Motor neuron (in vitro differentiated cells): ENCODE results near the gene PCDHGA8. TPM values are rescaled to one million over a fixed set of nuclear protein-coding genes. Genes with fewer than 3 reads are reported as not detected.
A peak's percentile ranks its signal among the peaks of the same experiment; 100 is the strongest.
"Not testable (repeated sequence)": the region's sequence is repeated elsewhere in the genome, so short reads cannot be mapped to it uniquely, and the experiment has no call there.

ENCODE experiments used
- ATAC-seq, 8 experiments: fragments of 200-7000 bp; cut with Tn5 transposase; replicated peaks in 6 of 8; 2 replicates each; pipeline ENCODE4 v1.8.0; 2021; ENCODE audit warnings: mild to moderate bottlenecking in 8 of 8, moderate library complexity in 8 of 8
- H3K27ac ChIP-seq, 2 donors: fragments of 250-450 bp; sonication (Bioruptor Pico); 2 replicates each; pipeline ENCODE4 v1.9.0; 2021; ENCODE audit warnings: antibody characterized with exemption in 2 of 2, mild to moderate bottlenecking in 2 of 2, moderate library complexity in 1 of 2
- H3K4me1 ChIP-seq, 2 donors: fragments of 250-450 bp; sonication (Bioruptor Pico); replicated peaks in 1 of 2; 2 replicates each; pipeline ENCODE4 v1.6.1; 2021; ENCODE audit warnings: antibody characterized with exemption in 2 of 2, mild to moderate bottlenecking in 2 of 2, moderate library complexity in 1 of 2
- H3K4me3 ChIP-seq, 5 donors: fragments of 250-450 bp; sonication (Bioruptor Pico); 2 replicates each; pipeline ENCODE4 v1.9.0; 2021; ENCODE audit warnings: antibody characterized with exemption in 5 of 5, mild to moderate bottlenecking in 5 of 5, moderate library complexity in 4 of 5
- WGBS, 10 experiments: fragments of 450-650 bp; shearing (Covaris generic); methylation state at CpG; one replicate each; pipeline ENCODE4 v1.0.0; 2022; 5-methylcytosine and 5-hydroxymethylcytosine counted together
- in situ Hi-C, 9 experiments: fragments of 400-800 bp; cut with MboI; loops; one replicate each; pipeline ENCODE4 v1.15.0; 2021; ENCODE audit warnings: low sequenced_read_pairs in 9 of 9, low pct_unique_long_range_greater_than_20kb in 2 of 9; ENCODE audit not compliant: unreplicated experiment in 9 of 9
- total RNA-seq, 8 experiments: library from RNA; unstranded; fragments of 300-600 nt; gene quantifications; 2 replicates each; pipeline versions ENCODE4 v1.2.3 to v1.2.4, GENCODE V29; 2022

PCDHGA8 gene
- total RNA-seq, 8 experiments from 2014 or later: 0.11 to 5.7 (median 0.57) TPM

GRCh38 chr5:141399555-141400258, 7.3 kb downstream of the PCDHGA8 start:
- whole genome bisulfite sequencing, 10 experiments: 20 to 100% (median 92%) methylated on average over 2 to 31 of the region's 61 CpGs; no CpG with 5 or more reads in 3 of the 10 experiments
- Histone ChIP-seq H3K27ac (no peak overlapping the region), H3K4me3 (no peak overlapping the region), H3K4me1 (no peaks in the 10 kb centered on the region)
- no peak for ATAC-seq
- in situ Hi-C loops: loop anchor here in 6 of 9 experiments (10.0 to 25.0 kb wide), 3 partner anchors 125 to 163 kb away; no protein-coding TSS in a partner anchor

DNA sequence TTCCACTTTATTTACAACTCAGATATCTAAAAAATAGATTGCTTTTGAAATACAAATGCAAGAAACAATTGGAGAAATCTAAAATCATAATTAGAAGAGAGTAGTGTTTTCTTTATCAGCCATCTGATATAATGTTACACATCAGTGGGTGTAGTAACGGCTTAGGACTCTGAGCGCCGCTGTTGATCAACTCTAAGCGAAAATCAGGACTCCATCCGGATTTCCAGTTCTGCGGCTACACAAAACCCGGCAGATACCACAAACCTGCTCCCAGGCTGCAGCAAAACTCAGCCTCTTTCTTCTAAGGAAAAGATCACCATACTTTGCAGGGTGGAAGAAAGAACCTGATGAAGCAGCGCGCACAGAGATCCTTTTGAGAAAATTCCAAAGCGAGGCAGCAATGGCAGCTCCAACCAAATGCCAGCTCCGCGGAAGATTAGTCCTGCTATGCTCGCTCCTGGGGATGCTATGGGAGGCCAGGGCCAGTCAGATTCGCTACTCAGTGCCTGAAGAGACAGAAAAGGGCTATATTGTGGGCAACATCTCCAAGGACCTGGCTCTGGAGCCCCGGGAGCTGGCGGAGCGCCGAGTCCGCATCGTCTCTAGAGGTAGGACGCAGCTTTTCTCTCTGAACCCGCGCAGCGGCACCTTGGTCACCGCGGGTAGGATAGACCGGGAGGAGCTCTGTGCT, 10.3 kb downstream of the PCDHGA8 start, which contains the start of gene PCDHGA9:
PCDHGA9 (plus strand) TSS at position 226 of the 691 bp plus-strand sequence; CDS start at position 401, 175 bp downstream.
- no peak within 1 kb of the TSS for H3K4me3 ChIP-seq
- H3K27ac ChIP-seq: no peak within 1 kb of the TSS
- ATAC-seq: peak in 2 of 8 experiments; percentile 68 to 88
- no peaks in the 10 kb centered on the region for H3K4me1 ChIP-seq
- in situ Hi-C loops: loop anchor here in 6 of 9 experiments (10.0 to 25.0 kb wide), 3 partner anchors 122 to 160 kb away; no protein-coding TSS in a partner anchor
- WGBS, 10 experiments: 13 to 95% (median 80%) methylated on average over 3 to 26 of the region's 27 CpGs; no CpG with 5 or more reads in 1 of the 10 experiments

DNA sequence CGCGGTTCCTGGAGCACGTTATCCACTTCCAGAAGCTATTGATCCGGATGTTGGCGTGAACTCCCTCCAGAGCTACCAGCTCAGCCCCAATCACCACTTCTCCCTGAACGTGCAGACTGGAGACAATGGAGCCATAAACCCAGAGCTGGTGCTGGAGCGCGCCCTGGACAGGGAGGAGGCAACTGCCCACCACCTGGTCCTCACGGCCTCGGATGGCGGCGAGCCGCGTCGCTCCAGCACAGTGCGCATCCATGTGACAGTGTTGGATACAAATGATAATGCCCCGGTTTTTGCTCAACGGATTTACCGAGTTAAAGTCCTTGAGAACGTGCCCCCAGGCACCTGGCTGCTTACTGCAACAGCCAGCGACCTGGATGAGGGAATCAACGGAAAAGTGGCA, 11.0 kb downstream of the PCDHGA8 start:
- no peak overlapping the region for H3K27ac ChIP-seq
- 28 to 100% (median 90%) methylated on average over 1 to 21 of the region's 22 CpGs; no CpG with 5 or more reads in 1 of the 10 experiments for WGBS, 10 experiments
- in situ Hi-C loops: loop anchor here in 6 of 9 experiments (10.0 to 25.0 kb wide), 3 partner anchors 121 to 159 kb away; no protein-coding TSS in a partner anchor
- no peak for ATAC-seq
- no peak overlapping the region for H3K4me3 ChIP-seq
- no peaks in the 10 kb centered on the region for H3K4me1 ChIP-seq

DNA sequence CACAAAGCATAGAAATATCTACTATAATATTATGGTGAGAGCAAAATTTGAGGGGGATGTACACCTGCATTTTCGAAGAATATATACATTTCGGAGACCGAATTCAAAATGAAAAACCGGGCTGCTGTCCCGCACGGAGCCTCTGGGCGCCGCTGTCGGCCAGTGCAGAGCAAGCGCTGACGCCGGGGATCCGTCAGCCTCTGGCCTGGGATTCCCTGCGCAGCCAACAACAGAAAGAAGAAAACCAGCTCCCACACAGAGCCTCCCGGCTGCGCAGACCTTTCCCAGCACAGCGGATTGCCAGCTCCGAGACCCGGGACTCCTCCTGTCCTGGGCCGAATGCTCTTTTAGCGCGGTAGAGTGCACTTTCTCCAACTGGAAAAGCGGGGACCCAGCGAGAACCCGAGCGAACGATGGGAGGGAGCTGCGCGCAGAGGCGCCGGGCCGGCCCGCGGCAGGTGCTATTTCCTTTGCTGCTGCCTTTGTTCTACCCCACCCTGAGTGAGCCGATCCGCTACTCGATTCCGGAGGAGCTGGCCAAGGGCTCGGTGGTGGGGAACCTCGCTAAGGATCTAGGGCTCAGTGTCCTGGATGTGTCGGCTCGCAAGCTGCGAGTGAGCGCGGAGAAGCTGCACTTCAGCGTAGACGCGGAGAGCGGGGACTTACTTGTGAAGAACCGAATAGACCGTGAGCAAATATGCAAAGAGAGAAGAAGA, 15.5 kb downstream of the PCDHGA8 start, which contains the start of gene PCDHGB6:
PCDHGB6 (plus strand) TSS at position 232 of the 716 bp plus-strand sequence; CDS start at position 414, 182 bp downstream.
- peak within 1 kb of the TSS; percentile 45 to 92 (median 69) for H3K4me3 ChIP-seq
- in situ Hi-C loops: loop anchor here in 6 of 9 experiments (10.0 to 25.0 kb wide), 3 partner anchors 117 to 154 kb away; no protein-coding TSS in a partner anchor
- WGBS, 10 experiments: 10 to 60% (median 22%) methylated on average over 1 to 23 of the region's 51 CpGs; no CpG with 5 or more reads in 3 of the 10 experiments
- H3K27ac ChIP-seq: peak within 1 kb of the TSS; percentile 90 to 94
- ATAC-seq: peak in 7 of 8 experiments; percentile 37 to 100 (median 98)
- peaks cover 11 to 15% of the 10 kb centered on the region in 2 donors for H3K4me1 ChIP-seq

DNA sequence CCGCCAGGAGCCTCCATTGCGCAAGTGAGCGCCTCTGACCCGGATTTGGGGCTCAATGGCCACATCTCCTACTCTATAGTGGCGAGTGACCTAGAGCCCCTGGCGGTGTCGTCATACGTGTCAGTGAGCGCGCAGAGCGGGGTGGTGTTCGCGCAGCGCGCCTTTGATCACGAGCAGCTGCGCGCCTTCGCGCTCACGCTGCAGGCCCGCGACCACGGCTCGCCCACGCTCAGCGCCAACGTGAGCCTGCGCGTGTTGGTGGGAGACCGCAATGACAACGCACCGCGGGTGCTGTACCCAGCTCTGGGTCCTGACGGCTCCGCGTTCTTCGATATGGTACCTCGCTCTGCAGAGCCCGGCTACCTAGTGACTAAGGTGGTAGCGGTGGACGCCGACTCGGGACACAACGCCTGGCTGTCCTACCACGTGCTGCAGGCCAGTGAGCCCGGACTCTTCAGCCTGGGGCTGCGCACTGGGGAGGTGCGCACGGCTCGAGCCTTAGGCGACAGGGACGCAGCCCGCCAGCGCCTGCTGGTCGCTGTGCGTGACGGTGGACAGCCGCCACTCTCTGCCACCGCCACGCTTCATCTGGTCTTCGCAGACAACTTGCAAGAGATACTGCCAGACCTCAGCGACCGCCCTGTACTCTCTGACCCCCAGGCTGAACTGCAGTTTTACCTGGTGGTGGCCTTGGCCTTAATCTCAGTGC, 17.3 kb downstream of the PCDHGA8 start:
- Histone ChIP-seq H3K4me3 (peak overlapping the region in 3 of 5 donors; percentile 11 to 72 (median 45)), H3K4me1 (peaks cover 11 to 15% of the 10 kb centered on the region in 2 donors), H3K27ac (no peak overlapping the region)
- no peak for ATAC-seq
- 0 to 100% (median 94%) methylated on average over 1 to 27 of the region's 64 CpGs; no CpG with 5 or more reads in 3 of the 10 experiments for WGBS, 10 experiments
- in situ Hi-C loops: loop anchor here in 7 of 9 experiments (10.0 to 25.0 kb wide), 4 partner anchors 115 to 155 kb away; no protein-coding TSS in a partner anchor

DNA sequence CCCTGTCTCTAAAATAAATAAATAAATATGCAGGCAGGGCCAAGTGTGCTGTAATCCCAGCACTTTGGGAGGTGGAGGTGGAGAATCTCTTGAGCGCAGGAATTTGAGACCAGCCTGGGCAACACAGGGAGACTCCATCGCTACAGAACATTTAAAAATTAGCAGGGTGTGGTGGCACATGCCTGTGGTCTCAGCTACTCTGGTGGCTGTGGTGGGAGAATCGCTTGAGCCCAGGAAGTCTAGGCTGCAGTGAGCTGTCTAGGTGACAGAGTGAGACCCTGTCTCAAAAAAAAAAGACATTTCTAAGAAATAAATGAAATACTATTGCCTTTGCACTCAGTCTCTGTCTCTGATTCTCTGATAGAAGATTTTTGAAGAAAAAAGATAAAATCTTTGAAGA, 19.1 kb downstream of the PCDHGA8 start:
- H3K4me3 ChIP-seq: peak overlapping the region in 3 of 5 donors; percentile 18 to 24 (median 23)
- in situ Hi-C loops: loop anchor here in 6 of 9 experiments (10.0 to 25.0 kb wide), 3 partner anchors 126 to 153 kb away; no protein-coding TSS in a partner anchor

GRCh38 chr5:141412854-141413539, 20.6 kb downstream of the PCDHGA8 start, which contains the start of gene PCDHGA10:
TSS of gene PCDHGA10 (plus strand) at chr5:141412987. CDS start at chr5:141413176, 189 bp downstream.
- Histone ChIP-seq H3K4me3 (peak within 1 kb of the TSS in 4 of 5 donors; percentile 15 to 40 (median 24)), H3K4me1 (peaks cover 11 to 15% of the 10 kb centered on the region in 2 donors), H3K27ac (no peak within 1 kb of the TSS)
- ATAC-seq: peak in 5 of 8 experiments; percentile 27 to 60 (median 56)
- in situ Hi-C loops: loop anchor here in 6 of 9 experiments (10.0 to 25.0 kb wide), 3 partner anchors 124 to 152 kb away; no protein-coding TSS in a partner anchor
- 6 to 93% (median 62%) methylated on average over 3 to 26 of the region's 31 CpGs; no CpG with 5 or more reads in 2 of the 10 experiments for WGBS, 10 experiments

More for the DNA sequence above, 19.1 kb downstream of the PCDHGA8 start:
- Histone ChIP-seq H3K27ac (no peak overlapping the region), H3K4me1 (peaks cover 11 to 15% of the 10 kb centered on the region in 2 donors)
- ATAC-seq: no peak
- 57 to 100% (median 95%) methylated on average over 1 to 3 of the region's 3 CpGs; no CpG with 5 or more reads in 1 of the 10 experiments for WGBS, 10 experiments

DNA sequence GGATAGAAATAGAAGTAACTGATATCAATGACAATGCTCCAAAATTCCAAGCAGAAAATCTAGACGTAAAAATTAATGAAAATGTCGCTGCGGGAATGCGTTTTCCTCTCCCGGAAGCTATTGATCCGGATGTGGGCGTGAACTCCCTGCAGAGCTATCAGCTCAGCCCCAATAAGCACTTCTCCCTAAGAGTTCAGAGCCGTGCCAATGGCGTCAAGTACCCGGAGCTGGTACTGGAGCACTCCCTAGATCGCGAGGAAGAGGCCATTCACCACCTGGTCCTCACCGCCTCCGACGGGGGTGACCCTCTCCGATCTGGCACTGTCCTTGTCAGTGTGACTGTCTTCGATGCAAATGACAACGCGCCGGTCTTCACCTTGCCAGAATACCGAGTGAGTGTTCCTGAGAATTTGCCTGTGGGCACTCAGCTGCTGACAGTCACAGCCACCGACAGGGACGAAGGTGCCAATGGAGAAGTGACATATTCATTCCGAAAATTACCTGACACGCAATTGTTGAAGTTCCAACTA, 21.2 kb downstream of the PCDHGA8 start:
- 14 to 97% (median 65%) methylated on average over 2 to 18 of the region's 25 CpGs; no CpG with 5 or more reads in 1 of the 10 experiments for WGBS, 10 experiments
- peak overlapping the region in 2 of 5 donors; percentile 25 to 40 for H3K4me3 ChIP-seq
- peaks cover 9 to 15% of the 10 kb centered on the region in 2 donors for H3K4me1 ChIP-seq
- in situ Hi-C loops: loop anchor here in 6 of 9 experiments (10.0 to 25.0 kb wide), 3 partner anchors 124 to 151 kb away; no protein-coding TSS in a partner anchor
- ATAC-seq: peak in 1 of 8 experiments; percentile 8
- no peak overlapping the region for H3K27ac ChIP-seq

- not testable (repeated sequence) for H3K4me3 ChIP-seq
- WGBS, 10 experiments: 29 to 97% (median 88%) methylated on average over 1 to 7 of the region's 46 CpGs; no CpG with 5 or more reads in 6 of the 10 experiments
- in situ Hi-C loops: loop anchor here in 6 of 9 experiments (10.0 to 25.0 kb wide), 3 partner anchors 123 to 150 kb away; no protein-coding TSS in a partner anchor
Measured at GRCh38 chr5:141414548-141415274, 22.3 kb downstream of the PCDHGA8 start.

GRCh38 chr5:141415275-141415618, 22.8 kb downstream of the PCDHGA8 start:
- not testable (repeated sequence) for H3K4me3 ChIP-seq, ATAC-seq
- in situ Hi-C loops: loop anchor here in 6 of 9 experiments (10.0 to 25.0 kb wide), 3 partner anchors 122 to 150 kb away; no protein-coding TSS in a partner anchor

More at GRCh38 chr5:141414548-141415274, 22.3 kb downstream of the PCDHGA8 start:
- H3K4me1 ChIP-seq, H3K27ac ChIP-seq, ATAC-seq: not testable (repeated sequence)

More at GRCh38 chr5:141415275-141415618, 22.8 kb downstream of the PCDHGA8 start:
- 50 to 100% (median 93%) methylated on average over 1 to 9 of the region's 24 CpGs for WGBS, 10 experiments
- not testable (repeated sequence) for H3K27ac ChIP-seq, H3K4me1 ChIP-seq
